Tibial artery (tissue), 4 donors: ENCODE measurements around the gene OSM.

Experiments
- DNase-seq, 2 donors: peaks; one replicate each; pipeline ENCODE4 v3.0.0-alpha.2; 2019
- H3K27ac ChIP-seq, 2 donors: fragments of 200-600 bp; sonication (generic) in 1 of 2; 1 replicate in 1 of 2; 2 replicates in 1 of 2; pipeline ENCODE4 v1.5.1; 2018 to 2019; ENCODE audit warnings: mild to moderate bottlenecking in 1 of 2
- H3K27me3 ChIP-seq, 2 donors: fragments of 200-600 bp; sonication (generic) in 1 of 2; one replicate each; pipeline versions ENCODE4 v1.5.1 to v1.6.0; 2016 to 2019
- H3K36me3 ChIP-seq, 3 donors: fragments of 200-600 bp; sonication (generic) in 2 of 3; one replicate each; pipeline ENCODE4 v1.5.1; 2016 to 2019; ENCODE audit warnings: mild to moderate bottlenecking in 2 of 3
- H3K4me1 ChIP-seq, 4 donors: fragments of 200-600 bp; sonication (generic) in 2 of 4; 1 replicate in 3 of 4; 2 replicates in 1 of 4; pipeline ENCODE4 v1.5.1; 2016 to 2019
- H3K4me3 ChIP-seq, 2 donors: fragments of 200-600 bp; sonication (generic) in 1 of 2; 1 replicate in 1 of 2; 2 replicates in 1 of 2; pipeline ENCODE4 v1.5.1; 2018 to 2019; ENCODE audit warnings: mild to moderate bottlenecking in 2 of 2
- H3K9me3 ChIP-seq, 3 donors: fragments of 200-600 bp; sonication (generic) in 1 of 3; one replicate each; pipeline ENCODE4 v1.5.1; 2016 to 2019
- CTCF ChIP-seq, 2 experiments: fragments of 200-600 bp in 1 of 2; fragments of 450-650 bp in 1 of 2; IDR thresholded peaks; one replicate each; pipeline ENCODE4 v1.5.1; 2017 to 2019; ENCODE audit warnings: antibody characterized with exemption in 2 of 2, mild to moderate bottlenecking in 1 of 2, moderate library complexity in 1 of 2
- intact Hi-C: fragments of 100-400 bp; cut with DNase I; formaldehyde crosslinking; loops from one replicate; pipeline ENCODE4 v1.15.0; 2023; ENCODE audit warnings: low total_unique reads

The OSM gene

GRCh38 chr22:30310881-30311771 lies 44.5 kb upstream of the OSM start:
- Histone ChIP-seq H3K4me1 (peaks cover 8 to 92% (median 75%) of the 10 kb centered on the region in 4 donors), H3K4me3 (peak overlapping the region in 1 of 2 donors; percentile 10)
- DNase-seq, result peak; percentile 86 to 93

GRCh38 chr22:30309951-30310741 lies 43.5 kb upstream of the OSM start:
- intact Hi-C loops, result no loop called here
- Histone ChIP-seq H3K27ac (peak overlapping the region; percentile 58 to 68), H3K36me3 (no peaks in the 10 kb centered on the region), H3K27me3 (no peaks in the 10 kb centered on the region), H3K9me3 (no peaks in the 10 kb centered on the region), H3K4me1 (peaks cover 8 to 92% (median 79%) of the 10 kb centered on the region in 4 donors), H3K4me3 (peak overlapping the region in 1 of 2 donors; percentile 10)
- no peak for TF ChIP-seq CTCF (IDR thresholded peaks at IDR 0.05)
- peak; percentile 71 to 80 for DNase-seq

More at GRCh38 chr22:30310881-30311771, 44.5 kb upstream of the OSM start:
- intact Hi-C loops, result no loop called here
- no peaks in the 10 kb centered on the region for H3K27me3 ChIP-seq
- H3K27ac ChIP-seq, result peak overlapping the region; percentile 58 to 68
- no peaks in the 10 kb centered on the region for H3K9me3 ChIP-seq
- peaks cover 0 to 4% (median 0%) of the 10 kb centered on the region in 3 donors for H3K36me3 ChIP-seq
- no peak for TF ChIP-seq CTCF (IDR thresholded peaks at IDR 0.05)

- Histone ChIP-seq H3K27me3 (no peaks in the 10 kb centered on the region), H3K4me1 (peaks cover 16 to 96% (median 87%) of the 10 kb centered on the region in 4 donors), H3K36me3 (peaks cover 0 to under 1% (median under 1%) of the 10 kb centered on the region in 3 donors), H3K9me3 (no peaks in the 10 kb centered on the region), H3K27ac (peak overlapping the region; percentile 58 to 68), H3K4me3 (no peak overlapping the region)
- intact Hi-C loops, result no loop called here
- no peak for DNase-seq
- no peak for TF ChIP-seq CTCF (IDR thresholded peaks at IDR 0.05)
These were observed 42.0 kb upstream of the OSM start for GRCh38 chr22:30308518-30309230.

GRCh38 chr22:30308093-30308492 lies 41.4 kb upstream of the OSM start:
- intact Hi-C loops, result no loop called here
- no peak for DNase-seq
- H3K27ac ChIP-seq, result no peak overlapping the region
- H3K9me3 ChIP-seq, result no peaks in the 10 kb centered on the region
- H3K4me3 ChIP-seq, result no peak overlapping the region
- peaks cover 16 to 100% (median 91%) of the 10 kb centered on the region in 4 donors for H3K4me1 ChIP-seq
- TF ChIP-seq CTCF (IDR thresholded peaks at IDR 0.05), result no peak
- peaks cover 4 to 6% (median 5%) of the 10 kb centered on the region in 3 donors for H3K36me3 ChIP-seq
- no peaks in the 10 kb centered on the region for H3K27me3 ChIP-seq

GRCh38 chr22:30307041-30307574 lies 40.5 kb upstream of the OSM start:
- DNase-seq, result no peak
- Histone ChIP-seq H3K27ac (peak overlapping the region; percentile 66 to 68), H3K27me3 (no peaks in the 10 kb centered on the region), H3K4me1 (peaks cover 16 to 100% (median 88%) of the 10 kb centered on the region in 4 donors), H3K9me3 (no peaks in the 10 kb centered on the region), H3K36me3 (peaks cover 4 to 15% (median 10%) of the 10 kb centered on the region in 3 donors), H3K4me3 (no peak overlapping the region)
- intact Hi-C loops, result no loop called here
- no peak for TF ChIP-seq CTCF (IDR thresholded peaks at IDR 0.05)
